GM13976 (cell line): ENCODE data around the gene RPL21.

Source experiments
- DNase-seq: peaks from one replicate; pipeline ENCODE4 v3.0.0; 2012; ENCODE audit warnings: low spot score
- CTCF ChIP-seq: IDR thresholded peaks from 2 replicates; pipeline ENCODE4 v1.5.1; 2012; ENCODE audit warnings: borderline replicate concordance, mild to moderate bottlenecking; ENCODE audit not compliant: insufficient read depth; ENCODE audit errors: extremely low read depth, missing control alignments, control extremely low read depth
- in situ Hi-C: fragments of 300-500 bp; cut with MboI; formaldehyde crosslinking; loops from one replicate; pipeline ENCODE4 v1.12.0; 2022; ENCODE audit warnings: low sequenced_read_pairs, mixed read lengths, inconsistent platforms; ENCODE audit not compliant: unreplicated experiment

Gene RPL21

GRCh38 chr13:27233964-27234363, 17.4 kb upstream of the RPL21 start:
- no peak for DNase-seq
- in situ Hi-C loops, result no loop called here
- TF ChIP-seq CTCF, result no peak

DNA sequence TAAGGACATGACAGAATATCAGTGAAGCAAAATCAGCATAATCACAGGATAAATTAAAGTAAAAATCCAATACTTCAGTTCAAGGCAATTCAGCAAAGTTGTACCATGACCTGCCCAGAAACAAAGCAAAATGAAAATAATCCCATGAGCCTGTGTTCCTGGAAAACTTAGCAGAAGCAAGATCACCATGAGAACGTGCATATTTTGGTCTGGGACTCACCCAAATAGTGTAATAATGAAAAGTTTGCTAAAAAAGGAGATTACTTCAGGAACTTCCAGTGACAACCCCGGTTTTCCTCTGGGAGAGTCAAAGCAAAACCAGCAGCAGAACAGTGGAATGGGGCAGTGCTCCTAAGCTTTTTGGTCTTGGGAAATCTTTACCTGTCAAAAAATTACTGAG, 14.9 kb upstream of the RPL21 start:
- DNase-seq, result no peak
- in situ Hi-C loops, result no loop called here
- TF ChIP-seq CTCF, result no peak

- TF ChIP-seq CTCF, result no peak
- DNase-seq, result no peak
- in situ Hi-C loops, result no loop called here
Measured at GRCh38 chr13:27242702-27243101, 8.7 kb upstream of the RPL21 start.

DNA sequence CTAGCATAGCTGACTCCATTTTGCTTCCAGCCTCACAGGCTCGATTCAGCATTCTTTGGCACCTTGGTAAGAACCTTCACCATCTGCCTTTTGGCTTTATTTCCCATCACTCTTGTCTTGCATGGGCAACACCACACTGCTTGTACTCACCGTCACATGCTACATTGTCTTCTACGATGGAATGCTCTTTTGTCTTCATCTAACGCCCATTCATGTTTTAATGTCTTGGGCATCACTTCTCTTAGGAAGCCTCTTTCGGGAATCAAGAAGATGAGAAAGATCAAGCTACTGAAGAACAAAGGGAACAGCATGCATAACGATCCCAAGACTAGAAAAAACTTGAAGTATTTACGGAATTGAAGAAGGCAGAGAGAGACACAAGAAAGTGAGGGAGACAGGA, 5.7 kb upstream of the RPL21 start:
- no peak for TF ChIP-seq CTCF
- no peak for DNase-seq
- in situ Hi-C loops, result no loop called here

DNA sequence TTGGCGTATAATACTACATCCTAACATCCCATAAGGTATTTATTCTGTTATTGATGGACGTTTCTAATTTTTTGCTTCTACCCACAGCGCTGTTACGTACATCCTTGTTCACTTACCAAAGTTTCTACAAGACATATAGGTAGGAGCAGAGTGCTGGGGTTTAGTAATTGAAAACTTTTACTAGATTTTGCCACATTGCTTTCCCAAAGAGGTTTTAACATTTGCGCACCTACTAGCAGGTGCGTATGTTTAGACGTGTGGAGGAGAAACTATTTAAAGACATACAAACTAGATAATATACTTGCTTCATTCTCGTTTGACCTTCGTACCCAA, 559 bp upstream of the RPL21 start:
- TF ChIP-seq CTCF, result no peak
- in situ Hi-C loops, result no loop called here
- no peak for DNase-seq

DNA sequence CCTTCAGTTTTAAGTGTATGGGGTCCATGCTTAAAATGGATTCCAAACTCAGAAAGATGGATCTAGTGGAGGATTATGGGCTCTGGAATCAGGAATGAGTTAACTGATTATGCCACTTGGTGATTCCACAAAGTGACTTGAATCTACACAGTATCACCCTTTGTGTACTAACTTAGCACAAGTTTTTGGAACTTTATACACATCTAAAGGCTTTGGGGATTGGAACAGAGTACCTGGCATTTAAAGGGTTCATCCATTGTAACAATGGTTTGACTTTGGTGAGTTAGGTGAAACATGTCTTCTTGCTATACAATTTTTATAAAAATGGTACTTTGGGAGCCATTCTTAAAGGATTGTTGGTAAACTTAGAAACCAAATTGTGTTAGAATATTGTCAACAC, 1.1 kb downstream of the RPL21 start:
- DNase-seq, result no peak
- in situ Hi-C loops, result no loop called here
- TF ChIP-seq CTCF, result no peak

DNA sequence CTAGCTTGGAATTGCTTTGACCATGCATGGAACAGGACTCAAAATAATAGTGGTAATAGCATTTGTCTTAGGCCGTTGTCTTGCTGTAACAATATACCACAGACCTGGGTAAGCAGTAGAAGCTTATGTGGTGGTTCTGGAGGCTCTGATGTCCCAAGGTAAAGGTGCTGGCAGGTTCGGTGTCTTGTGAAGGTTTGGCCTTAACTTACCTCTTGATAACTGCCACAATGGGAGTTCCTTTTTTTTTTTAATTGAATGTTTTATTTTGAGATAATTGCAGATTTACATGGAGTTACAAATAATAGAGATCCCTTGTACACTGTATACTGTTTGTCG, 5.8 kb downstream of the RPL21 start:
- no peak for DNase-seq
- in situ Hi-C loops, result no loop called here
- TF ChIP-seq CTCF, result no peak
